Activated CD8-positive, alpha-beta memory T cell treated with anti-CD3 and anti-CD28 coated beads for 1 hour (primary cell): ENCODE measurements around the gene FOXJ2.
A peak's percentile ranks its signal among the peaks of the same experiment; 100 is the strongest.
"Not testable (repeated sequence)": the region's sequence is repeated elsewhere in the genome, so short reads cannot be mapped to it uniquely, and the experiment has no call there.

Experiments
- DNase-seq, 2 donors: peaks; one replicate each; pipeline ENCODE4 v3.0.0-alpha.2; 2020; ENCODE audit warnings: low read depth in 1 of 2; ENCODE audit errors: extremely low read depth in 1 of 2

Gene FOXJ2

GRCh38 chr12:8028267-8028666 is 4.2 kb upstream of the FOXJ2 start:
- no peak for DNase-seq

DNA sequence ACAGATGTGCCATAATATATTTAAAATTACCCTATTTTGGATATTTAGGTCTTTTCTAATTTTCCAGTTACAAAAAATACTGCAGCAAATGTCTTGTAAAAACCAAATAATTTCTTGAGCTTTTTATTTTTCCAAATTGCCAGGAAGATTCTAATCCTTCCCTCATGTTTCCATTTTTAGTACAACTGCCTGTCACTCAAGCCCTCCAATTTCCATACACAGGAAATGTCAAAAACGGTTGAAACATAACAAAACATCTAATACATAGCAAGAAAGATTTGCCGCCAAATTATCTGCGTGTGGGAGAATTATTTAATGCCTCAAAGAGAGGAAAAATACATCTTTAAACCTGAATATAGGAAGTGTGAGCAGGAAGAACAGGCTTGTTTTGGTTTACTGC is 2.3 kb upstream of the FOXJ2 start:
- DNase-seq: no peak

DNA sequence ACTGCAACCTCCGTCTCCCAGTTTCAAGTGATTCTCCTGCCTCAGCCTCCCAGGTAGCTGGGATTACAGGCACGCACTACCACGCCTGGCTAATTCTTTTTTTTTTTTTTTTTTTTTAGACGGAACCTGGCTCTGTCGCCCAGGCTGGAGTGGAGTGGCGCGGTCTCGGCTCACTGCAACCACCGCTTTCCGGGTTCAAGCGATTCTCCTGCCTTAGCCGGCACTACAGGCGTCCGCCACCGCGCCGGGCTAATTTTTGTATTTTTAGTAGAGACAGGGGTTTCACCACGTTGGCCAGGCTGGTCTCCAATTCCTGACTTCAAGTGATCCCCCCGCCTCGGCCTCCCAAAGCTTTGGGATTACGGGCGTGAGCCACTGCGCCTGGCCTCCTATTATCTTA is 1.5 kb upstream of the FOXJ2 start:
- DNase-seq: not testable (repeated sequence)

DNA sequence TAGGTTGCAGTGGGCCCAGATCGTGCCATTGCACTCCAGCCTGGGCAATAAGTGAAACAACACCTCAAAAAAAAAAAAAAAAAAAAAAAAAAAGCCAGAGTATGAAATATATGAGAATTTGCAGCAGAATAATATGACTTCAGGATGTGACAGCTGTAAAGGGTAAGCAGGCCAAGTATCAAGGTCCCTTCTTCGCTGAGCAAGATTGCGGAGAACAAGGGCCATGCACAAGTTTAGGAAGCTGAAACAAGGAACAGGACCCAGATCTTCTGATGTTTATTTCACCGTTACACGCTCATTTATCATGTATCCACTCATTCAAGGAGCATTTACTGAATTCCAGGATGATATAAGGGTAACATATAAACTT is 659 bp upstream of the FOXJ2 start:
- no peak for DNase-seq

GRCh38 chr12:8033153-8034044 is 883 bp downstream of the FOXJ2 start:
- no peak for DNase-seq

- no peak for DNase-seq
Observed at GRCh38 chr12:8034802-8035201, 2.3 kb downstream of the FOXJ2 start.

GRCh38 chr12:8035440-8036010 is 3.0 kb downstream of the FOXJ2 start:
- DNase-seq: no peak

DNA sequence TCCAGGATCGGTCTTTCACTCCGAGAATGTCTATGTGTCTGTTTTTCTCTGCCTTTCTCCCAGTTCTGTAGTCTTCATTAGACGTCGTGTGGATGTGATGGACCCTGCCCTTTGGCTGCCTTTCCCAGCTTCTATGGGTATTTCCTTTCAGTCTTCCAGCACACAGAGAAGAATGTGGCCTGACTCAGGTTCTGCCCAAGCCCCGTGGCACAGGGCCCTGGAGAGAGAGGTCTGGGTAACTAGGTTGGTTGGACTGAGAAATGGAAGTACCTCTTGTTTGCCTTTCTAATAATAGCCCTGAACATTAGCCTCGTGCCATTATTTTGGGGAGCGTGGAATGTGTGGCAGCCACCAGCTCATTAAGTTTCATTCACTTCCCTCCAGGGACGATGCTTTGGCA is 3.8 kb downstream of the FOXJ2 start:
- no peak for DNase-seq

GRCh38 chr12:8037046-8037663 is 4.6 kb downstream of the FOXJ2 start:
- no peak for DNase-seq

DNA sequence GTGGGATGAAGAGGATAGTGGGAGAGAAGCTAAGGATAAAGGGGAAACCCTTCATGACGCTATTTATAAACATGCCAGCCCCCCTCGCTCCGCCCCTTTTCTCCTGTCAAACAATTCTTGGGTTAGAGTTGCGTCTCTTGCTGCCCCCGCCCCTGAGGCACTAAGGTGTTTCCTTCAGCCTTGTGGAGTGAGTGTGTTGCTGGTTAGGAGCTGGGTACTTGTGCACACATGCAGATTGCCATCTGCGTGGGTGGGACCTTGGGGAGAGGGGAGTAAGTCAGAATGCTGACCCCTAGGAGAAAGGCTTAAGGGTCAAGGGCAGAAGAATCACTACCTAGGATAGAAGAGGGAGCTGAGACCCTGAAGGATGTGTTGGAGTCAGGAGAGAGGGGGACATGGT is 5.4 kb downstream of the FOXJ2 start:
- DNase-seq: no peak

- DNase-seq: no peak
Observed at GRCh38 chr12:8038659-8039114, 6.2 kb downstream of the FOXJ2 start.

DNA sequence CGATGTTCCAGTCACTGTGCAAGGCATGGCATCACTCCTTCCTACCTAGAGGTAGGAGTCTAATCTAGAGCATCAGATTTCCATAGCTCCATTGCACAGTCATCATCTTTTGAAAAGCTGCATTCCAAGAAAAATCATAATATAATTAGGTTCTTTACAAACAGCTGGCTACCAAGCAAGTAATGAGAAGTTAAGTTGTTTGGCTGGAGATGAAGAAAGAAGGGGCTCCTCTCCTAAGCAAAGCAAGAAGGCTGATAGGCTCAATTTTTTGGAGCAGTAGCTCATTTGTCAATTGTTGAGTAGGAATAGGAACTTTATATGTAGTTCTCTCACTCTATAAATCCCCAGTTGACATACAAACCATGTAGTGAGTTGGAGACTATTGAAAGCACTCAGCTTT is 8.3 kb downstream of the FOXJ2 start:
- no peak for DNase-seq

GRCh38 chr12:8045952-8046944 is 13.7 kb downstream of the FOXJ2 start:
- DNase-seq: peak; percentile 61 to 76

DNA sequence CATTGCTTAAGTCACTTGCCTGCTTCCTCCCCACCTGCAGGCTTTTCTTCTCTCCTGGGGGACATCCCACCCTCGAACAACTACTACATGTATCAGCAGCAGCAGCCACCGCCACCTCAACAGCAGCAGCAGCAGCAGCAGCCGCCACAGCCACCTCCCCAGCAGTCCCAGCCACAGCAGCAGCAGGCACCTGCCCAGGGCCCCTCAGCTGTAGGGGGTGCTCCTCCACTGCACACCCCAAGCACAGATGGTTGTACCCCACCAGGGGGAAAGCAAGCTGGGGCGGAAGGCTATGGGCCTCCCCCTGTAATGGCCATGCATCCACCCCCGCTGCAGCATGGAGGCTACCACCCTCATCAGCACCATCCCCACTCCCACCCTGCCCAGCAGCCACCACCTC is 15.3 kb downstream of the FOXJ2 start:
- DNase-seq: no peak

DNA sequence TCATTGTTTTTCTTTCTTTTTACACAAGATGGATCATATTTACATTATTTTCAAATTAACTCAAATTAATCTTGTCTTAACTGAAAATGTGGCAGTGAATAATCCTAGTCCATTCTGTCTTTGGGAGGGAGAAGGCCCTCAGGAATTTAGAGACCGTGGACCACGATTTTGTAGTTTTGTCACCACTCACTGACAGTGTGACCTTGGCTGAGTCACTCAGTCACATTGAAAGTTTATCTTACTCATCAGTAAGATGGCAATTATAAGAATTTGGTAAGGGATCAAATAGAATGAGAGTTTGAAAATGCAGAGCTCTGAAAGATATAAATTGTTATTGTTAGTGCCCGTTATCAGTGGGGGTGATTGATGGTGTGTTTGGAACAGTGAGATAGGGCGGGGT is 16.4 kb downstream of the FOXJ2 start:
- no peak for DNase-seq

GRCh38 chr12:8050600-8051250 is 18.2 kb downstream of the FOXJ2 start:
- DNase-seq: no peak

GRCh38 chr12:8052679-8053078 is 20.2 kb downstream of the FOXJ2 start:
- DNase-seq: no peak

- no peak for DNase-seq
Observed at GRCh38 chr12:8054816-8055215, 22.3 kb downstream of the FOXJ2 start.

- no peak for DNase-seq
Observed at GRCh38 chr12:8057306-8057705, 24.8 kb downstream of the FOXJ2 start.

GRCh38 chr12:8057839-8058238 is 25.3 kb downstream of the FOXJ2 start:
- no peak for DNase-seq
